Vagina (tissue), 2 donors: ENCODE measurements around the gene OGDH.

ENCODE experiments used
- POLR2A ChIP-seq, 2 donors: fragments of 450-650 bp; IDR thresholded peaks; one replicate each; pipeline ENCODE4 v1.6.1; 2017; ENCODE audit warnings: antibody characterized with exemption in 2 of 2, mild to moderate bottlenecking in 2 of 2, moderate library complexity in 2 of 2
- TF ChIP-seq, protein P1 (sequence below), 3 experiments: fragments of 450-650 bp in 2 of 3; fragments of 200-600 bp in 1 of 3; sonication (generic) in 1 of 3; IDR thresholded peaks; one replicate each; pipeline ENCODE4 v1.5.1; 2017 to 2019; ENCODE audit warnings: antibody characterized with exemption in 3 of 3, mild to moderate bottlenecking in 2 of 3, moderate library complexity in 2 of 3

DNA sequence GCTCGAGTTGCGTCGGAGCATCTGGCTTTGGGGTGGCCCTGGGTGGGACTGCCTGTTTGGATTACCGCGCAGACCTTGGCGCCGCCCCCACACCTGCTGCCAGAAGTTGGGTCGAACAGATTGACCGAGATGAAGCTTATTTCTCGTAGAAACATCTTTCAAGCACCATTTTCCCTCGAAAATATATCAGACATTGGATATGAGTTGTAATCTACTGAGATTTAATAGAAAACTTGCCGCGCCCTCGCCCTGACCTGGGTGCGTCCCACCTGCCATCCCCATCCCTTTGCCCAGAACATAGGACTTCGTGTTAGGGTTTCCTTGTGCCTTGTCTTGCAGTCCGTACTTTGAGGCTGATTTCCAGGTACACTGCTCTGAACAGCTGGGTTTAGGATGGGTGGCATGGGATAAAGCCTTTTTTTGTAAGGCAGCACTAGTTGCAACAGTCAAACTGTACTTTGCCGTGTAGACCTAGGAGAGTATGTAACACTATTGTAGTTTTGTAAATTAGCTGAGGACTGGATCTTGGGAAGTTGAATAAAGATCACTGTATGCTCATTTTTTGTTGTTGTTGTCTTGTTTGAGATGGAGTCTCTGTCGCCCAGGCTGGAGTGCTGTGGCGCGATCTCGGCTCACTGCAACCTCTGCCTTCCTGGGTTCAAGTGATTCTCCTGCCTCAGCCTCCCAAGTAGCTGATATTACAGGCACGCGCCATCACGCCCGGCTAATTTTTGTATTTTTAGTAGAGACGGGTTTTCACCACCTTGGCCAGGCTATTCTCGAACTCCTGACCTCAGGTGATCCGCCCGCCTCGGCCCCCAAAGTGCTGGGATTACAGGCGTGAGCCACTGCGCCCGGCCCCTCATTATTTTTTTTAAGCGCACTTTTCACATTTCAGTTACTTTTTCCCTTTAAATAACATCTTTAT, 978 bp downstream of the OGDH start:
- TF ChIP-seq, protein P1, sequence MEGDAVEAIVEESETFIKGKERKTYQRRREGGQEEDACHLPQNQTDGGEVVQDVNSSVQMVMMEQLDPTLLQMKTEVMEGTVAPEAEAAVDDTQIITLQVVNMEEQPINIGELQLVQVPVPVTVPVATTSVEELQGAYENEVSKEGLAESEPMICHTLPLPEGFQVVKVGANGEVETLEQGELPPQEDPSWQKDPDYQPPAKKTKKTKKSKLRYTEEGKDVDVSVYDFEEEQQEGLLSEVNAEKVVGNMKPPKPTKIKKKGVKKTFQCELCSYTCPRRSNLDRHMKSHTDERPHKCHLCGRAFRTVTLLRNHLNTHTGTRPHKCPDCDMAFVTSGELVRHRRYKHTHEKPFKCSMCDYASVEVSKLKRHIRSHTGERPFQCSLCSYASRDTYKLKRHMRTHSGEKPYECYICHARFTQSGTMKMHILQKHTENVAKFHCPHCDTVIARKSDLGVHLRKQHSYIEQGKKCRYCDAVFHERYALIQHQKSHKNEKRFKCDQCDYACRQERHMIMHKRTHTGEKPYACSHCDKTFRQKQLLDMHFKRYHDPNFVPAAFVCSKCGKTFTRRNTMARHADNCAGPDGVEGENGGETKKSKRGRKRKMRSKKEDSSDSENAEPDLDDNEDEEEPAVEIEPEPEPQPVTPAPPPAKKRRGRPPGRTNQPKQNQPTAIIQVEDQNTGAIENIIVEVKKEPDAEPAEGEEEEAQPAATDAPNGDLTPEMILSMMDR (IDR thresholded peaks at IDR 0.05): no peak
- no peak for TF ChIP-seq POLR2A (IDR thresholded peaks at IDR 0.05)
